Measurements from ENCODE around the gene FLYWCH1.

The FLYWCH1 gene

DNA sequence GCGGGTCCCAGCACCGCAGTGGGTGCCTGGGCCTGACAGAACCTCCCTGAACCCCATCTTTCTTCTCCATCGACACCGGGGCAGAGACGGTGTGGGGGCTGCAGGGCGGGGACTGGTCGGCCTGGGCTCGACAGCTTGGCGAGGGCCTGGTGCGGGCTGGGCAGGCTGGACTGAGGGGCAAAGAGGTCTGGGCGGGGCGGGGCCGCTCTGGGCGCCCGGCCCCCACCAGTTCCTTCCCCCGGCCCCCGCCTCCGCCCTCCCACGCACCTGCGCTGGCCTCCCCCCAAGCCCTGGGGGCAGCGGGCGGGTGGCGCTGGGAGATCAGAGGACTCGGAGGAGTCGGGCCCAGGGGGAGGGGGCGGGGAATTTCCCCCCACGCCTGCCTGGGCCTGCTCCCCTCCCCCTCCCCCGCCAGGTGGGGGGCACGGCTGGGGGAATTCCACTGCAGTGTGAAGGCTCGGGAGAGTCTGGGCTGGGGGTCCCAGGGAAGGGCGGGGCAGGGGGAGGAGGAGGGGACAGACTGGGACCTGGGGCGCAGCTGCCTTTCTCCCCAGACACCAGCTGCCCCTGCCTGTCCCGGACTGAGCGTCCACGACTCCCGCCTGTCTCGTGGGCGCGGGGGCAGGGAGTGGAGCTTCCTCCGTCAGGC is 51.5 kb downstream of the FLYWCH1 start:
- CTCF ChIA-PET = interaction anchor here (0.8 to 3.1 kb wide), 10 partner anchors 9 to 209 kb away, joined by 3 to 17 read pairs (median 9); no protein-coding TSS in a partner anchor
- H3K4me3 ChIP-seq (ENCODE audit: low read depth, low read length) = peak overlapping the region; percentile 37
- no peak for DNase-seq (ENCODE audit: low read depth, low spot score)
- POLR2A ChIA-PET = no interaction called here
- TF ChIP-seq, protein P1, sequence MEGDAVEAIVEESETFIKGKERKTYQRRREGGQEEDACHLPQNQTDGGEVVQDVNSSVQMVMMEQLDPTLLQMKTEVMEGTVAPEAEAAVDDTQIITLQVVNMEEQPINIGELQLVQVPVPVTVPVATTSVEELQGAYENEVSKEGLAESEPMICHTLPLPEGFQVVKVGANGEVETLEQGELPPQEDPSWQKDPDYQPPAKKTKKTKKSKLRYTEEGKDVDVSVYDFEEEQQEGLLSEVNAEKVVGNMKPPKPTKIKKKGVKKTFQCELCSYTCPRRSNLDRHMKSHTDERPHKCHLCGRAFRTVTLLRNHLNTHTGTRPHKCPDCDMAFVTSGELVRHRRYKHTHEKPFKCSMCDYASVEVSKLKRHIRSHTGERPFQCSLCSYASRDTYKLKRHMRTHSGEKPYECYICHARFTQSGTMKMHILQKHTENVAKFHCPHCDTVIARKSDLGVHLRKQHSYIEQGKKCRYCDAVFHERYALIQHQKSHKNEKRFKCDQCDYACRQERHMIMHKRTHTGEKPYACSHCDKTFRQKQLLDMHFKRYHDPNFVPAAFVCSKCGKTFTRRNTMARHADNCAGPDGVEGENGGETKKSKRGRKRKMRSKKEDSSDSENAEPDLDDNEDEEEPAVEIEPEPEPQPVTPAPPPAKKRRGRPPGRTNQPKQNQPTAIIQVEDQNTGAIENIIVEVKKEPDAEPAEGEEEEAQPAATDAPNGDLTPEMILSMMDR (IDR thresholded peaks at IDR 0.05; ENCODE audit: insufficient read depth, low read length, missing control alignments) = no peak

DNA sequence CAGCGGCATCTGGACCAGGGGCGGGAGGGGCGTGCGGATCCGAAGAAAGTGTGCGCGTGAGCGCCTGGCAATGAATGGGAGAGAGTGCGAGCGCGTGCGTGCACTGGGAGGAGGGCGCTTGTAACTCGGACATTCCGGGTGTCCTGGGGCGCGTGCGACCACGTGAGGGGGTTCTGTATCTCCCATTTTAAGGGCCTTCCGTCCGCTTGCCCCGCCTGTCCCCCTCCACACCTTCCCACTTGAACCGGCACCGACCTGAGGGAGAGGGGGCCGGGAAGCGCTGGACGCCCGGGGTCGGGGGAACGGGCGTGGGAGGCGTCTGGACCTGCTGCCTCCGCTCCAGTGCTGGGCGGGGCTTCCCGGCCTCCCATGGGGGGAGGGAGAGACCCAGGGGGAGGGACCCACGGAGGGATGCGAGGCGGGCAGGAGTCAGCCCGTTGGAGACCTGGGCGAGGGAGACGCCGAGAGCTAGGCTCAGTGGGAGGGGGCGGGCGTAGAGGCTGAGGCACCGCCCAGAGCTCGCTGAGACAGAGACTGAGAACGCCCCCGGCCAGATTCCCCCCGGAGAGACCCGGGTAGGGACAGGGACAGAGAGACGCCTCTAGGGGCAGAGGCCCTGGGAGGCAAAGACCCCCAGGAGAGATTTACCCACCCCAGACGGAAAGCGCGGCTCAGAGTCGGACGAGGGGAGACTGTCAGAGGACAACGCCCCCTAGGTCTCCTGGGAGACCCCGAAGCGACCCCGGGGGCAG is 52.2 kb downstream of the FLYWCH1 start, which contains the start of gene KREMEN2:
KREMEN2 (plus strand) TSS at position 553 of the 752 bp plus-strand sequence. CDS start 246 bp downstream, outside the sequence.
- DNase-seq (ENCODE audit: low read depth, low spot score) = no peak
- ChIA-PET CTCF (interaction anchor here (1.0 to 3.1 kb wide), 3 partner anchors 11 to 210 kb away, joined by 3 to 15 read pairs (median 9); no protein-coding TSS in a partner anchor), POLR2A (no interaction called here)
- peak within 1 kb of the TSS; percentile 37 for H3K4me3 ChIP-seq (ENCODE audit: low read depth, low read length)
- TF ChIP-seq, protein P1 (IDR thresholded peaks at IDR 0.05; ENCODE audit: insufficient read depth, low read length, missing control alignments) = no peak

DNA sequence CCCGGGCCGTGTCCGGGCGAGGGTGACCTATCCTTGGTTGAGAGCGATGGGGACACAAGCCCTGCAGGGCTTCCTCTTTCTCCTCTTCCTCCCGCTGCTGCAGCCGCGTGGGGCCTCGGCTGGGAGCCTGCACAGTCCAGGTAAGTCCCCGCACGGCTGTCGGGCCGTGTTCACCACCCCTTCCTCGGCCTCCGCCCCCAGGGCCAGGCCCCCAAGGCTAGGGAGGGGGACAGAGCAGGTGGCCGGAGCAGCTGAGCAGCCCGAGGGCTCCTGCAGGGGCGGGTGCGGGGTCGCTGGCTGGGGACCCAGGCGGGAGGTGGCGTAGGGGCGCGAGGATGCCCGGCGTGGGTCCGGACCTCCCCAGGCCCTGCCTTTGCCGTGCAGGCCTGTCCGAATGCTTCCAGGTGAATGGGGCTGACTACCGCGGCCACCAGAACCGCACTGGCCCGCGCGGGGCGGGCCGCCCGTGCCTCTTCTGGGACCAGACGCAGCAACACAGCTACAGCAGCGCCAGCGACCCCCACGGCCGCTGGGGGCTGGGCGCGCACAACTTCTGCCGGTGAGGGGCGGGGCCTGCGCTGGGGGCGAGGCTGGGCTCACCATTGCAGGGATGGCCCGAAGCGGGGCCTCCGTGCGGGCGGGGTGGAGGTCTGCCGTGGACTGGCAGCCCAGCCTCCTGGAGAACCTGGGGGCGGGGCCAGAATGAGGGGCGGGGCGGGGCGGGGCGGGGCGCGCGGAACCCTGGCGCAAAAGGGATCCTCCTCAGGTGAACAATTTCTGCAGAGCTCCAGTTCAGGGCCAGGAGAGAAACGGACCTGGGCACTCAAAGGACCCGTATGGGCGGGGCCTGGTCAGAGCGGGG is 53.0 kb downstream of the FLYWCH1 start:
- TF ChIP-seq, protein P1 (IDR thresholded peaks at IDR 0.05; ENCODE audit: insufficient read depth, low read length, missing control alignments) = no peak
- peak overlapping the region; percentile 1; the same call in 1 of the 2 replicates for H3K4me3 ChIP-seq (ENCODE audit: low read depth, low read length)
- POLR2A ChIA-PET = no interaction called here
- DNase-seq (ENCODE audit: low read depth, low spot score) = no peak
- CTCF ChIA-PET = interaction anchor here (1.3 kb wide), 1 partner anchor 9 kb away, joined by 5 read pairs; no protein-coding TSS in a partner anchor

DNA sequence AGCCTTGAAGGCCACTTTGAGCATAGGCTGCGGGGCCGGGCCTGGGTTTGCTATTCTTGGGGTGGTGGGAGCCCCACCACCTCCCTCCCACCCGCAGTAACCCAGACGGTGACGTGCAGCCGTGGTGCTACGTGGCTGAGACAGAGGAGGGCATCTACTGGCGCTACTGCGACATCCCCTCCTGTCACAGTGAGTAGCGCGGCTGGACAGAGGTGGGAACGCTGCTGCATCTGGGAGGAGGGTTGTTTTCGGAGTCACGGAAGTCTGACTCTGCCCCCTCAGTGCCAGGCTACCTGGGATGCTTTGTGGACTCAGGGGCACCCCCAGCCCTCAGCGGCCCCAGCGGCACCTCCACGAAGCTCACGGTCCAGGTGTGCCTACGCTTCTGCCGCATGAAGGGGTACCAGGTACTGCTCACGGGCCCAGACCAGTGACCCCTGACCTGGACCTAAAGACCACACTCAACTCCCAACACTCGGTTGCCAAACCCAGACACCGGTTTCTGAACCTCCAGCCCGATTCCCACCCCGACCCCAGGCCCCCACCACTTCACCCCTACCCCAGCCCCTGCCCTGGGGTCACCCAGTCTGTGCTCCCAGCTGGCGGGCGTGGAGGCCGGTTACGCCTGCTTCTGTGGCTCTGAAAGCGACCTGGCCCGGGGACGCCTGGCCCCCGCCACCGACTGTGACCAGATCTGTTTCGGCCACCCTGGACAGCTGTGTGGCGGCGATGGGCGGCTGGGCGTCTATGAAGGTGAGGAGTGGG is 54.5 kb downstream of the FLYWCH1 start:
- no peak overlapping the region for H3K4me3 ChIP-seq (ENCODE audit: low read depth, low read length)
- TF ChIP-seq, protein P1 (IDR thresholded peaks at IDR 0.05; ENCODE audit: insufficient read depth, low read length, missing control alignments) = no peak
- no peak for DNase-seq (ENCODE audit: low read depth, low spot score)
- ChIA-PET POLR2A (no interaction called here), CTCF (no interaction called here)

DNA sequence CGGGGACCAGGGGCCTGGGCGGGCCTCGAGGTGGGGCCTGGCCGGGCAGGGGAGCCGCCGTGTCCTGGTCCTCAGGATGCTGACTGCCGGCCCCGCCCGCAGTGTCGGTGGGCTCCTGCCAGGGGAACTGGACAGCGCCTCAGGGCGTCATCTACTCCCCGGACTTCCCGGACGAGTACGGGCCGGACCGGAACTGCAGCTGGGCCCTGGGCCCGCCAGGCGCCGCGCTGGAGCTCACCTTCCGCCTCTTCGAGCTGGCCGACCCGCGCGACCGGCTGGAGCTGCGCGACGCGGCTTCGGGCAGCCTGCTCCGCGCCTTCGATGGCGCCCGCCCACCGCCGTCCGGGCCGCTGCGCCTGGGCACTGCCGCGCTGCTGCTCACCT is 55.1 kb downstream of the FLYWCH1 start:
- no peak overlapping the region for H3K4me3 ChIP-seq (ENCODE audit: low read depth, low read length)
- ChIA-PET CTCF (no interaction called here), POLR2A (no interaction called here)
- TF ChIP-seq, protein P1 (IDR thresholded peaks at IDR 0.05; ENCODE audit: insufficient read depth, low read length, missing control alignments) = no peak
- no peak for DNase-seq (ENCODE audit: low read depth, low spot score)
